ENCODE results near the gene TENT4A. TPM values are rescaled to one million over a fixed set of nuclear protein-coding genes. Genes with fewer than 3 reads are reported as not detected.

The TENT4A gene
- total and polyA plus RNA-seq, 2 of the 13 experiments (the other 11 are each of a cell fraction or from before 2014, with no cell fraction given): 6.3 to 13.3 TPM

DNA sequence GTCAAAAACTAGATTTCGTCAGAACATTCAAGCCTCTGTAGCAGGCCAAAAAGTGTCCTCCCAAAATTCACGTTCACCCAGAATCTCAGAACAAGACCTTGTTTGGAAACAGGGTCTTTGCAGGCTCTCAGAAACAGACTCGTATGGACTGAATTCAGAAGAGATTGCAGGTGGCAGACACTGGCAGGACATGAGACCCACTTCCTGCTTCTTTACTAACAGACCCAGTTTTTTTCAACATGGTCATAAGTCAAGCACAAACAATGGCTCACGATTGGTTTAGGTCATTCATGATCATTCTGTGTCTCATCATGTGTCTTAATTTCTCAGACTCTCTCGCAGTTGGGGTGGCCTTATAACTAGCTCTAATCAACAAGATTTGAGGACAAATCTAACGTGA is 5.4 kb upstream of the TENT4A start (continued):
- TF ChIP-seq HOXA5 (CRISPR knock-in tag; IDR thresholded peaks at IDR 0.05) (no peak), RARA (CRISPR knock-in tag; IDR thresholded peaks at IDR 0.05) (no peak)

GRCh38 chr5:6708814-6709213 is 4.4 kb upstream of the TENT4A start:
- 13% methylated on average over 1 of the region's 1 CpG for WGBS (ENCODE audit: low lambda C conversion rate)
- DNase-seq (ENCODE audit: low spot score) (no peak), ATAC-seq (peak; percentile 3; the same call in 1 of the 3 replicates), FAIRE-seq (no peak)
- 0 out of 2 replicates have a peak, but pooled peaks have one; percentile 32 for TF ChIP-seq SAP130 (CRISPR knock-in tag; IDR thresholded peaks at IDR 0.05; ENCODE audit: low read depth)
- no peak for TF ChIP-seq ZNF264 (CRISPR knock-in tag; IDR thresholded peaks at IDR 0.05)
- TF ChIP-seq TFAP4 (IDR thresholded peaks at IDR 0.05; ENCODE audit: borderline replicate concordance, low read depth): peak; percentile 93
- 0 out of 2 replicates have a peak, but pooled peaks have one; percentile 12 for TF ChIP-seq MAFF (IDR thresholded peaks at IDR 0.05; ENCODE audit: low read depth, low read length)
- ChIA-PET POLR2A (interaction anchor here (1.0 kb wide), 1 partner anchor 76 kb away, joined by 4 read pairs; the partner anchor contains the start of genes NSUN2 and SRD5A1), CTCF (ENCODE audit: low intra/inter-chr PET ratio, low total read pairs) (no interaction called here)
- Histone ChIP-seq H3K4me3 (replicated peaks in 1 of 3; ENCODE audit: insufficient read depth in 1 of 3, low read depth in 2 of 3, low read length in 3 of 3) (no peak overlapping the region), H2AFZ (ENCODE audit: low read length) (no peak overlapping the region), H3K27me3 (ENCODE audit: control insufficient read depth in 1 of 2, insufficient read depth in 2 of 2, low read length in 2 of 2) (peaks cover 0 to 25% of the 10 kb centered on the region in 2 experiments; a peak in 4 of 5 replicates), H3K79me2 (ENCODE audit: insufficient read depth, low read length) (no peaks in the 10 kb centered on the region), H3K4me2 (ENCODE audit: low read depth, low read length) (no peak overlapping the region), H3K27ac (ENCODE audit: extremely low read length, insufficient read depth, low read length) (no peak overlapping the region), H3K36me3 (replicated peaks in 1 of 2; ENCODE audit: control insufficient read depth in 1 of 2, insufficient read depth in 2 of 2, low read length in 2 of 2) (no peaks in the 10 kb centered on the region), H3K9me3 (ENCODE audit: low read length) (no peaks in the 10 kb centered on the region), H4K20me1 (ENCODE audit: insufficient read depth, low read length) (no peaks in the 10 kb centered on the region), H3K9ac (ENCODE audit: insufficient read depth, low read depth, low read length) (no peak overlapping the region), H3K4me1 (ENCODE audit: insufficient read depth, low read length) (peaks cover 28% of the 10 kb centered on the region)
- intact Hi-C loops (cut with micrococcal nuclease; ENCODE audit: unreplicated experiment) (no loop called here), in situ Hi-C loops (cut with HindIII; ENCODE audit: extremely low pct_ligation_motif_present, low pct_unique_long_range_greater_than_20kb) (no loop called here)
- BruUV-seq (replicated peaks): no TSS peak

GRCh38 chr5:6710070-6710469 is 3.2 kb upstream of the TENT4A start:
- no peak overlapping the region for H3K9ac ChIP-seq (ENCODE audit: insufficient read depth, low read depth, low read length)
- peaks cover 8% of the 10 kb centered on the region for H3K79me2 ChIP-seq (ENCODE audit: insufficient read depth, low read length)
- no peak overlapping the region for H3K4me3 ChIP-seq (replicated peaks in 1 of 3; ENCODE audit: insufficient read depth in 1 of 3, low read depth in 2 of 3, low read length in 3 of 3)
- intact Hi-C loops (cut with micrococcal nuclease; ENCODE audit: unreplicated experiment) (no loop called here), in situ Hi-C loops (cut with HindIII; ENCODE audit: extremely low pct_ligation_motif_present, low pct_unique_long_range_greater_than_20kb) (loop anchor here (5.0 kb wide), 1 partner anchor 78 kb away; the partner anchor contains the start of genes NSUN2 and SRD5A1)
- H3K27me3 ChIP-seq (ENCODE audit: control insufficient read depth in 1 of 2, insufficient read depth in 2 of 2, low read length in 2 of 2): peaks cover 0 to 14% of the 10 kb centered on the region in 2 experiments; a peak in 3 of 5 replicates
- H3K27ac ChIP-seq (ENCODE audit: extremely low read length, insufficient read depth, low read length): no peak overlapping the region
- ATAC-seq (no peak), DNase-seq (ENCODE audit: low spot score) (no peak), FAIRE-seq (no peak)
- H3K4me1 ChIP-seq (ENCODE audit: insufficient read depth, low read length): peaks cover 28% of the 10 kb centered on the region
- no peaks in the 10 kb centered on the region for H3K9me3 ChIP-seq (ENCODE audit: low read length)
- ChIA-PET POLR2A (interaction anchor here (0.8 kb wide), 1 partner anchor 77 kb away, joined by 3 read pairs; the partner anchor contains the start of genes NSUN2 and SRD5A1), CTCF (ENCODE audit: low intra/inter-chr PET ratio, low total read pairs) (no interaction called here)
- no peak overlapping the region for H2AFZ ChIP-seq (ENCODE audit: low read length)
- peaks cover 5% of the 10 kb centered on the region for H4K20me1 ChIP-seq (ENCODE audit: insufficient read depth, low read length)
- H3K4me2 ChIP-seq (ENCODE audit: low read depth, low read length): no peak overlapping the region
- WGBS (ENCODE audit: low lambda C conversion rate): 26% methylated on average over 5 of the region's 5 CpGs
- no TSS peak for BruUV-seq (replicated peaks)
- TF ChIP-seq BHLHE40 (IDR thresholded peaks at IDR 0.05; ENCODE audit: low read length) (no peak), SAP130 (CRISPR knock-in tag; IDR thresholded peaks at IDR 0.05; ENCODE audit: low read depth) (peak; percentile 13; the same call in 1 of the 2 replicates), CEBPB (IDR thresholded peaks at IDR 0.05; ENCODE audit: borderline replicate concordance, low read depth, low read length) (peak; percentile 30; the same call in 1 of the 2 replicates)
- no peaks in the 10 kb centered on the region for H3K36me3 ChIP-seq (replicated peaks in 1 of 2; ENCODE audit: control insufficient read depth in 1 of 2, insufficient read depth in 2 of 2, low read length in 2 of 2)

Measured in HepG2 (cell line).